GM12891 (cell line): ENCODE measurements around the gene TBC1D22A.

ENCODE experiments used
- POLR2AphosphoS5 ChIP-seq: IDR thresholded peaks from 2 replicates; pipeline ENCODE4 v1.6.1; 2011; ENCODE audit warnings: low read depth, low read length, control low read depth
- POU2F2 ChIP-seq: IDR thresholded peaks from 2 replicates; pipeline ENCODE4 v1.6.1; 2011; ENCODE audit warnings: low read depth, mild to moderate bottlenecking, control low read depth, low read length, moderate library complexity
- TAF1 ChIP-seq: IDR thresholded peaks from 2 replicates; pipeline ENCODE4 v1.6.1; 2011; ENCODE audit warnings: low read depth, low read length, control low read depth

DNA sequence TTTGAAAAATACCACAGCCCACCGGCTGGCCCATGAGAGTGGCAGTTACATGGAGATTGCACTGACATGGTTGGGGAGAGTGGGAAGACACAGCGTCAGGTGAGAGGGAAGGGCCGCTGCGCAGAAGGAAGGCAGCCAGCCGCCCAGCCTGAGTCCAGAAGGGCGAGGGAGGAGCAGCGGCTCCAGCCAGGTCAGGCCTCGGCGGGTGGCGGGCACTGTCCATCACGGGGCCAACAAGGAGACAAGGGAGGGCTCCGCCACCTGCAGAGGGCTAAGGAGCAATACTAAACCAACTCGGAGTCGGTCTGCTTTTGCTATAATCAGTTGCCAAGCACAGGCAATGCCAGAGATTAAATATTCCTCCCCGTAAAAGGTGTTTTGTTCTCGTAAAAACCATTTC, 384.5 kb downstream of the TBC1D22A start:
- TF ChIP-seq POLR2AphosphoS5 (no peak), TAF1 (no peak), POU2F2 (no peak)
